Tibial nerve (tissue), 4 donors: ENCODE results near the gene AK6. TPM values are rescaled to one million over a fixed set of nuclear protein-coding genes. Genes with fewer than 3 reads are reported as not detected.

Experiments used
- DNase-seq, 2 donors: peaks; one replicate each; pipeline ENCODE4 v3.0.0-alpha.2; 2019; ENCODE audit warnings: low spot score in 2 of 2
- H3K27ac ChIP-seq, 4 donors: fragments of 200-600 bp; sonication (generic) in 3 of 4; one replicate each; pipeline ENCODE4 v1.5.1; 2017 to 2019; ENCODE audit warnings: mild to moderate bottlenecking in 1 of 4
- H3K27me3 ChIP-seq, 2 donors: fragments of 200-600 bp; sonication (generic) in 1 of 2; one replicate each; pipeline versions ENCODE4 v1.5.1 to v1.6.0; 2017 to 2019
- H3K36me3 ChIP-seq, 3 donors: fragments of 200-600 bp; sonication (generic); one replicate each; pipeline ENCODE4 v1.5.1; 2018 to 2019
- H3K4me1 ChIP-seq, 4 donors: fragments of 200-600 bp; sonication (generic) in 3 of 4; one replicate each; pipeline ENCODE4 v1.5.1; 2017 to 2019
- H3K4me3 ChIP-seq, 4 donors: fragments of 200-600 bp; sonication (generic) in 3 of 4; one replicate each; pipeline ENCODE4 v1.5.1; 2017 to 2019; ENCODE audit warnings: mild to moderate bottlenecking in 1 of 4, moderate library complexity in 1 of 4
- H3K9me3 ChIP-seq, 4 donors: fragments of 200-600 bp; sonication (generic) in 3 of 4; one replicate each; pipeline ENCODE4 v1.5.1; 2017 to 2019
- CTCF ChIP-seq, 5 experiments: fragments of 200-600 bp in 3 of 5; fragments of 450-650 bp in 2 of 5; sonication (generic) in 3 of 5; IDR thresholded peaks; one replicate each; pipeline ENCODE4 v1.5.1; 2016 to 2019; ENCODE audit warnings: antibody characterized with exemption in 5 of 5, mild to moderate bottlenecking in 3 of 5, moderate library complexity in 2 of 5
- EP300 ChIP-seq, 2 donors: sonication (generic); formaldehyde crosslinking; IDR thresholded peaks; one replicate each; pipeline ENCODE4 v1.6.1; 2017; ENCODE audit warnings: antibody characterized with exemption in 2 of 2, mild to moderate bottlenecking in 1 of 2
- POLR2A ChIP-seq, 2 donors: fragments of 450-650 bp; IDR thresholded peaks; one replicate each; pipeline ENCODE4 v1.6.1; 2017; ENCODE audit warnings: antibody characterized with exemption in 2 of 2, mild to moderate bottlenecking in 2 of 2, moderate library complexity in 2 of 2
- WGBS, 2 donors: methylation state at CpG; one replicate each; pipeline ENCODE4 v1.1.5; 2018; 5-methylcytosine and 5-hydroxymethylcytosine counted together
- total RNA-seq, 4 donors: library from RNA; depleted of rRNA; stranded (reverse); fragments of >200 nt; gene quantifications; one replicate each; pipeline ENCODE4 v1.1.0, GENCODE V29; 2016

The AK6 gene
- total RNA-seq, 4 donors from 2014 or later = 8.4 to 40.8 (median 15.3) TPM

GRCh38 chr5:69326365-69326764 lies 43.0 kb downstream of the AK6 start:
- no peak overlapping the region for H3K27ac ChIP-seq
- no peaks in the 10 kb centered on the region for H3K9me3 ChIP-seq
- no peaks in the 10 kb centered on the region for H3K36me3 ChIP-seq
- no peaks in the 10 kb centered on the region for H3K4me1 ChIP-seq
- WGBS, 2 donors = 75 to 86% methylated on average over 1 of the region's 1 CpG
- TF ChIP-seq POLR2A (IDR thresholded peaks at IDR 0.05) (no peak), CTCF (IDR thresholded peaks at IDR 0.05) (no peak), EP300 (IDR thresholded peaks at IDR 0.05) (no peak)
- DNase-seq = no peak
- H3K4me3 ChIP-seq = no peak overlapping the region
- no peaks in the 10 kb centered on the region for H3K27me3 ChIP-seq

DNA sequence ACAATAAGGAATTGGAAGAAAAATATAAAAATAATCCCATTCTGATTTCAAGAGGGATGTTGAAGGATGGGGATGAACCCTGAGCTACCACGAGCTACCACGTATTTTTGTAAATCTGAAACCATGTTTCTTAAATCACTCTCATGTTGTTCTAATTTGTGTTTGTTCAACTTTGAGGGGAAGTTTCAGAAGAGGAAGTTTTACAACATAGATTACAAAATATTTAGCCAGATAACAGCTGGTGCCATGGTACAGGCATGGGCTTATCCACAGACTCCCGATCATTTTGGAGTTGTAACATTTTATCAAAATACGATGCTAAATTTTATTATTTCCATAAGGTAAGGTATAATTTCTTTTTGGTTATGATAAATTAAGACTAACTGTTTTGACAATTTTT lies 51.9 kb downstream of the AK6 start:
- no peaks in the 10 kb centered on the region for H3K27me3 ChIP-seq
- H3K4me1 ChIP-seq = no peaks in the 10 kb centered on the region
- H3K4me3 ChIP-seq = no peak overlapping the region
- no peaks in the 10 kb centered on the region for H3K9me3 ChIP-seq
- no peak for DNase-seq
- H3K27ac ChIP-seq = no peak overlapping the region
- TF ChIP-seq CTCF (IDR thresholded peaks at IDR 0.05) (no peak), EP300 (IDR thresholded peaks at IDR 0.05) (no peak), POLR2A (IDR thresholded peaks at IDR 0.05) (no peak)
- 83 to 88% methylated on average over 4 of the region's 4 CpGs for WGBS, 2 donors
- peaks cover 0 to 23% (median 0%) of the 10 kb centered on the region in 3 donors for H3K36me3 ChIP-seq

DNA sequence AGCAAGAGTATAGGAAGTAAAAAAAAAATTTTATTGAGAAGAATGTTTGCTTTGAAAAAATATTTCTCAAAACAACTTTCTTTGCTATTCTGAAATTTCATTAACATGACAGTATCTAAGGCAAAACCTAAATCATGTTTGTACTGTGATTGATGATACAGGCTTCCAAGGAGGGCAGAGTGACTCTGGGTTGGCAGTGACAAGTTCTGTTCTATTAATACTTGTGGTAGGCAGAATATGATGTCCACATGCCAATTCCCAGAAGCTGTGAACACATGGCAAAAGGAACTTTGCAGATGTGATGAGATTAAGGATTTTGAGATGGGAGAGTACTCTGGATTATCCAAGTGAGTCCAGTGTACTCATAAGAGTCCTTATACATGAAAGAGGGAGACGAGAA lies 53.3 kb downstream of the AK6 start:
- Histone ChIP-seq H3K4me3 (no peak overlapping the region), H3K27ac (no peak overlapping the region), H3K9me3 (no peaks in the 10 kb centered on the region), H3K27me3 (no peaks in the 10 kb centered on the region), H3K36me3 (peaks cover 0 to 25% (median under 1%) of the 10 kb centered on the region in 3 donors), H3K4me1 (no peaks in the 10 kb centered on the region)
- DNase-seq = no peak
- TF ChIP-seq POLR2A (IDR thresholded peaks at IDR 0.05) (no peak), EP300 (IDR thresholded peaks at IDR 0.05) (no peak), CTCF (IDR thresholded peaks at IDR 0.05) (no peak)
- 82 to 97% methylated on average over 1 of the region's 1 CpG for WGBS, 2 donors

DNA sequence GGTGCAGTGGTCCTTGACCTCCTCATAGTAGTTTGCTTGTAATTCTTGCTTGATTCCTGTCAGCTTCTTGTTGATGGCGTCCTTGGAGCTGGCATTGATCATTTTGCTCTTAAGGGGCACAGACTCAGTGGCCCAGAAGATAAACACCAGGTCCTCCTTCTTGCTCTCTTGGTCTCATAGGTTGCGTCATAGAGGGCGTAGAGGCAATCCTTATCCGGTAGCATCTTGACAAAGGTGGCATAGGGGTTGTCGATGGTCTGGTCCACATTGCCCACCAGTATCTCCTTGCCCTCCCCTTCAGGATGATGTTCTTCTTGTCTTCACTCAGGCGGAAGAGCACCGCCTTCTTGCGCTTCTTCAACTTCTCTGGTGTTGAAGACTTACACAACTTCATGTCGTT lies 55.9 kb downstream of the AK6 start:
- DNase-seq = no peak
- TF ChIP-seq POLR2A (IDR thresholded peaks at IDR 0.05) (no peak), CTCF (IDR thresholded peaks at IDR 0.05) (no peak), EP300 (IDR thresholded peaks at IDR 0.05) (no peak)
- Histone ChIP-seq H3K36me3 (peaks cover 0 to 42% (median 4%) of the 10 kb centered on the region in 3 donors), H3K9me3 (no peaks in the 10 kb centered on the region), H3K4me3 (no peak overlapping the region), H3K27ac (no peak overlapping the region), H3K27me3 (no peaks in the 10 kb centered on the region), H3K4me1 (no peaks in the 10 kb centered on the region)
- WGBS, 2 donors = 96 to 97% methylated on average over 9 of the region's 9 CpGs

GRCh38 chr5:69312459-69313160 lies 56.7 kb downstream of the AK6 start:
- TF ChIP-seq EP300 (IDR thresholded peaks at IDR 0.05) (no peak), CTCF (IDR thresholded peaks at IDR 0.05) (no peak), POLR2A (IDR thresholded peaks at IDR 0.05) (no peak)
- no peak overlapping the region for H3K4me3 ChIP-seq

More at GRCh38 chr5:69312459-69313160, 56.7 kb downstream of the AK6 start:
- no peak for DNase-seq
- Histone ChIP-seq H3K36me3 (peaks cover 0 to 42% (median 4%) of the 10 kb centered on the region in 3 donors), H3K9me3 (no peaks in the 10 kb centered on the region), H3K4me1 (no peaks in the 10 kb centered on the region), H3K27me3 (no peaks in the 10 kb centered on the region), H3K27ac (no peak overlapping the region)
- WGBS, 2 donors = 73 to 78% methylated on average over 5 of the region's 5 CpGs
